Thymus (tissue), 11 donors: Measurements from ENCODE around the gene SEC62. TPM values are rescaled to one million over a fixed set of nuclear protein-coding genes. Genes with fewer than 3 reads are reported as not detected.

Experiments
- DNase-seq, 9 donors: peaks; one replicate each; pipeline ENCODE4 v3.0.0-alpha.2; 2013; ENCODE audit warnings: low spot score in 9 of 9, low read depth in 6 of 9, missing footprints in 1 of 9
- H3K27ac ChIP-seq, 2 donors: one replicate each; pipeline ENCODE4 v1.5.1; 2013; ENCODE audit warnings: control low read depth in 1 of 2, low read depth in 1 of 2, low read length in 1 of 2, mild to moderate bottlenecking in 1 of 2, moderate library complexity in 1 of 2
- H3K27me3 ChIP-seq, 2 donors: one replicate each; pipeline ENCODE4 v1.5.1; 2013; ENCODE audit warnings: low read length in 1 of 2; ENCODE audit not compliant: control insufficient read depth in 2 of 2, insufficient read depth in 1 of 2
- H3K36me3 ChIP-seq, 2 donors: one replicate each; pipeline ENCODE4 v1.5.1; 2013; ENCODE audit warnings: low read length in 1 of 2, mild to moderate bottlenecking in 1 of 2, moderate library complexity in 1 of 2; ENCODE audit not compliant: control insufficient read depth in 2 of 2, insufficient read depth in 2 of 2
- H3K4me1 ChIP-seq, 2 donors: one replicate each; pipeline ENCODE4 v1.5.1; 2013; ENCODE audit warnings: low read length in 2 of 2; ENCODE audit not compliant: control insufficient read depth in 2 of 2, insufficient read depth in 2 of 2
- H3K4me3 ChIP-seq, 2 donors: one replicate each; pipeline ENCODE4 v1.5.1; 2013; ENCODE audit warnings: low read length in 2 of 2, control low read depth in 1 of 2, mild to moderate bottlenecking in 1 of 2
- H3K9me3 ChIP-seq, 2 donors: one replicate each; pipeline ENCODE4 v1.5.1; 2013; ENCODE audit warnings: low read length in 1 of 2, mild to moderate bottlenecking in 1 of 2; ENCODE audit not compliant: control insufficient read depth in 2 of 2, insufficient read depth in 1 of 2
- WGBS: extraction: QIAGEN DNeasy Blood & Tissue Kit; methylation state at CpG from one replicate; pipeline ENCODE4 v1.1.7; 2013; 5-methylcytosine and 5-hydroxymethylcytosine counted together
- polyA plus RNA-seq: library from polyadenylated mRNA; stranded (reverse); fragments of 200-250 nt; gene quantifications from one replicate; pipeline ENCODE4 v1.2.3, GENCODE V29; 2013
- total RNA-seq: library from RNA; stranded (reverse); fragments of 120-200 nt; gene quantifications from one replicate; pipeline ENCODE4 v1.2.4, GENCODE V29; 2013
- donor health status: healthy.

SEC62 gene
- total and polyA plus RNA-seq, 2 donors, result 39.2 to 61.7 TPM

GRCh38 chr3:170040418-170040817 lies 73.8 kb downstream of the SEC62 start:
- H3K27me3 ChIP-seq, result peaks cover 14 to 33% of the 10 kb centered on the region in 2 donors
- no peak overlapping the region for H3K4me3 ChIP-seq
- no peaks in the 10 kb centered on the region for H3K36me3 ChIP-seq
- peaks cover 0 to 7% of the 10 kb centered on the region in 2 donors for H3K9me3 ChIP-seq
- no peak for DNase-seq
- 84% methylated on average over 8 of the region's 8 CpGs for WGBS
- peaks cover 10 to 24% of the 10 kb centered on the region in 2 donors for H3K4me1 ChIP-seq
- H3K27ac ChIP-seq, result no peak overlapping the region

- no peak overlapping the region for H3K27ac ChIP-seq
- no peaks in the 10 kb centered on the region for H3K36me3 ChIP-seq
- 96% methylated on average over 7 of the region's 7 CpGs for WGBS
- peaks cover 0 to 3% of the 10 kb centered on the region in 2 donors for H3K9me3 ChIP-seq
- H3K27me3 ChIP-seq, result peaks cover 14 to 21% of the 10 kb centered on the region in 2 donors
- DNase-seq, result no peak
- peaks cover 4 to 19% of the 10 kb centered on the region in 2 donors for H3K4me1 ChIP-seq
- no peak overlapping the region for H3K4me3 ChIP-seq
Observed at GRCh38 chr3:170043506-170043905, 76.9 kb downstream of the SEC62 start.

GRCh38 chr3:170044271-170044670 lies 77.7 kb downstream of the SEC62 start:
- no peak overlapping the region for H3K4me3 ChIP-seq
- no peaks in the 10 kb centered on the region for H3K9me3 ChIP-seq
- WGBS, result 91% methylated on average over 8 of the region's 8 CpGs
- H3K27ac ChIP-seq, result peak overlapping the region; percentile 15 to 67
- no peaks in the 10 kb centered on the region for H3K36me3 ChIP-seq
- no peak for DNase-seq
- peaks cover 4 to 15% of the 10 kb centered on the region in 2 donors for H3K4me1 ChIP-seq
- peaks cover 10 to 13% of the 10 kb centered on the region in 2 donors for H3K27me3 ChIP-seq

GRCh38 chr3:170044795-170045244 lies 78.2 kb downstream of the SEC62 start:
- Histone ChIP-seq H3K4me1 (peaks cover 4 to 15% of the 10 kb centered on the region in 2 donors), H3K9me3 (no peaks in the 10 kb centered on the region), H3K27ac (peak overlapping the region; percentile 15 to 67), H3K27me3 (peaks cover 6 to 8% of the 10 kb centered on the region in 2 donors), H3K4me3 (no peak overlapping the region), H3K36me3 (no peaks in the 10 kb centered on the region)
- 19% methylated on average over 8 of the region's 8 CpGs for WGBS
- DNase-seq, result peak in 1 of 9 donors; percentile 61

- peaks cover 4 to 15% of the 10 kb centered on the region in 2 donors for H3K4me1 ChIP-seq
- no peaks in the 10 kb centered on the region for H3K9me3 ChIP-seq
- no peak overlapping the region for H3K4me3 ChIP-seq
- no peaks in the 10 kb centered on the region for H3K27me3 ChIP-seq
- no peaks in the 10 kb centered on the region for H3K36me3 ChIP-seq
- DNase-seq, result no peak
- no peak overlapping the region for H3K27ac ChIP-seq
- 97% methylated on average over 5 of the region's 5 CpGs for WGBS
Observed at GRCh38 chr3:170046269-170047132, 79.9 kb downstream of the SEC62 start.

- Histone ChIP-seq H3K27ac (no peak overlapping the region), H3K9me3 (no peaks in the 10 kb centered on the region), H3K4me1 (peaks cover 4 to 15% of the 10 kb centered on the region in 2 donors), H3K4me3 (no peak overlapping the region), H3K36me3 (no peaks in the 10 kb centered on the region), H3K27me3 (no peaks in the 10 kb centered on the region)
- no peak for DNase-seq
- 100% methylated on average over 3 of the region's 3 CpGs for WGBS
Observed at GRCh38 chr3:170047133-170047404, 80.5 kb downstream of the SEC62 start.

Other genes with a start within 250 kb of the SEC62 start
- 136 TPM for gene TERC, start 201.7 kb upstream of the SEC62 start, total RNA-seq
- gene TERC, start 201.7 kb upstream of the SEC62 start, polyA plus RNA-seq, result not detected
- gene ACTRT3, start 197.2 kb upstream of the SEC62 start, total RNA-seq, result 1.0 TPM
- 1.5 TPM for gene ACTRT3, start 197.2 kb upstream of the SEC62 start, polyA plus RNA-seq
- gene MYNN, start 193.4 kb upstream of the SEC62 start, total RNA-seq, result 26.1 TPM
- gene MYNN, start 193.4 kb upstream of the SEC62 start, polyA plus RNA-seq, result 15.4 TPM
- 0.05 TPM for gene LRRIQ4, start 153.9 kb upstream of the SEC62 start, total RNA-seq
- gene LRRIQ4, start 153.9 kb upstream of the SEC62 start, polyA plus RNA-seq, result 0.07 TPM
- gene LRRC34, start 153.9 kb upstream of the SEC62 start, total RNA-seq, result 5.9 TPM
- gene LRRC34, start 153.9 kb upstream of the SEC62 start, polyA plus RNA-seq, result 2.6 TPM
- gene LRRC31, start 96.9 kb upstream of the SEC62 start, total RNA-seq, result 0.09 TPM
- gene LRRC31, start 96.9 kb upstream of the SEC62 start, polyA plus RNA-seq, result 0.07 TPM
- gene SAMD7, start 55.2 kb upstream of the SEC62 start, total RNA-seq, result not detected
- gene SAMD7, start 55.2 kb upstream of the SEC62 start, polyA plus RNA-seq, result not detected
- 7.7 TPM for gene GPR160, start 71.2 kb downstream of the SEC62 start, total RNA-seq
- 5.1 TPM for gene GPR160, start 71.2 kb downstream of the SEC62 start, polyA plus RNA-seq
- 21.3 TPM for gene PHC3, start 214.9 kb downstream of the SEC62 start, total RNA-seq
- gene PHC3, start 214.9 kb downstream of the SEC62 start, polyA plus RNA-seq, result 11.7 TPM